Liver (tissue), 9 donors: ENCODE results near the gene NOS3. TPM values are rescaled to one million over a fixed set of nuclear protein-coding genes. Genes with fewer than 3 reads are reported as not detected.

Experiments
- DNase-seq: peaks from one replicate; pipeline ENCODE4 v3.0.0-alpha.2; 2017; ENCODE audit warnings: low spot score
- H3K27ac ChIP-seq, 2 donors: one replicate each; pipeline ENCODE4 v1.7.0; 2013; ENCODE audit warnings: inconsistent platforms in 2 of 2, low read length in 2 of 2, control low read depth in 1 of 2, low read depth in 1 of 2, mild to moderate bottlenecking in 1 of 2
- H3K27me3 ChIP-seq, 4 donors: one replicate each; pipeline versions ENCODE4 v1.6.1 to v1.7.0; 2013; ENCODE audit warnings: low read length in 3 of 4, inconsistent platforms in 1 of 4, mild to moderate bottlenecking in 1 of 4, moderate library complexity in 1 of 4; ENCODE audit not compliant: control insufficient read depth in 4 of 4, insufficient read depth in 4 of 4
- H3K36me3 ChIP-seq, 4 donors: one replicate each; pipeline versions ENCODE4 v1.6.1 to v1.7.0; 2013; ENCODE audit warnings: low read length in 3 of 4, mild to moderate bottlenecking in 3 of 4, low read depth in 1 of 4, moderate library complexity in 1 of 4; ENCODE audit not compliant: control insufficient read depth in 4 of 4, insufficient read depth in 3 of 4
- H3K4me1 ChIP-seq, 4 donors: one replicate each; pipeline versions ENCODE4 v1.6.1 to v1.7.0; 2013; ENCODE audit warnings: low read length in 3 of 4, mild to moderate bottlenecking in 3 of 4, moderate library complexity in 1 of 4; ENCODE audit not compliant: control insufficient read depth in 4 of 4, insufficient read depth in 4 of 4
- H3K4me3 ChIP-seq, 3 donors: one replicate each; pipeline versions ENCODE4 v1.6.1 to v1.7.0; 2013; ENCODE audit warnings: low read length in 3 of 3, control low read depth in 1 of 3, low read depth in 1 of 3, mild to moderate bottlenecking in 1 of 3
- H3K9ac ChIP-seq, 2 donors: one replicate each; pipeline ENCODE4 v1.7.0; 2013; ENCODE audit warnings: low read length in 2 of 2, mild to moderate bottlenecking in 2 of 2, moderate library complexity in 2 of 2, control low read depth in 1 of 2, low read depth in 1 of 2
- H3K9me3 ChIP-seq, 4 donors: one replicate each; pipeline versions ENCODE4 v1.6.1 to v1.7.0; 2013; ENCODE audit warnings: low read length in 3 of 4; ENCODE audit not compliant: control insufficient read depth in 4 of 4
- FOXA1 ChIP-seq: IDR thresholded peaks from 2 replicates; pipeline ENCODE4 v1.6.1; 2016; ENCODE audit warnings: antibody characterized with exemption
- FOXA2 ChIP-seq: IDR thresholded peaks from 2 replicates; pipeline ENCODE4 v1.6.1; 2016; ENCODE audit warnings: antibody characterized with exemption
- GABPA ChIP-seq, 2 donors: IDR thresholded peaks in 1 of 2; conservative IDR thresholded peaks in 1 of 2; 2 replicates each; pipeline ENCODE4 v1.6.1; 2016; ENCODE audit warnings: antibody characterized with exemption in 2 of 2, mild to moderate bottlenecking in 1 of 2, moderate library complexity in 1 of 2
- HNF4A ChIP-seq, 2 donors: conservative IDR thresholded peaks; 2 replicates each; pipeline ENCODE4 v1.6.1; 2016; ENCODE audit warnings: antibody characterized with exemption in 2 of 2, mild to moderate bottlenecking in 2 of 2
- HNF4G ChIP-seq: IDR thresholded peaks from 2 replicates; pipeline ENCODE4 v1.6.1; 2016; ENCODE audit warnings: antibody characterized with exemption
- JUND ChIP-seq, 2 donors: IDR thresholded peaks; 2 replicates each; pipeline ENCODE4 v1.6.1; 2016; ENCODE audit warnings: antibody characterized with exemption in 2 of 2
- NR2F2 ChIP-seq: IDR thresholded peaks from 2 replicates; pipeline ENCODE4 v1.6.1; 2016; ENCODE audit warnings: antibody characterized with exemption
- RAD21 ChIP-seq, 2 donors: IDR thresholded peaks; 2 replicates each; pipeline ENCODE4 v1.6.1; 2016; ENCODE audit warnings: antibody characterized with exemption in 2 of 2, mild to moderate bottlenecking in 2 of 2
- RXRA ChIP-seq, 2 donors: IDR thresholded peaks; 2 replicates each; pipeline ENCODE4 v1.6.1; 2017 to 2018; ENCODE audit warnings: antibody characterized with exemption in 2 of 2, mild to moderate bottlenecking in 1 of 2
- SP1 ChIP-seq: IDR thresholded peaks from 2 replicates; pipeline ENCODE4 v1.6.1; 2018; ENCODE audit warnings: antibody characterized with exemption, mild to moderate bottlenecking
- TAF1 ChIP-seq: conservative IDR thresholded peaks from 2 replicates; pipeline ENCODE4 v1.6.1; 2016; ENCODE audit warnings: antibody characterized with exemption, mild to moderate bottlenecking
- YY1 ChIP-seq: IDR thresholded peaks from 2 replicates; pipeline ENCODE4 v1.6.1; 2016; ENCODE audit warnings: antibody characterized with exemption, mild to moderate bottlenecking
- WGBS: extraction: QIAGEN DNeasy Blood & Tissue Kit; methylation state at CpG from one replicate; pipeline ENCODE4 v1.1.7; 2013; 5-methylcytosine and 5-hydroxymethylcytosine counted together
- polyA plus RNA-seq, 2 donors: library from polyadenylated mRNA; stranded (reverse) in 1 of 2; unstranded in 1 of 2; fragments of 200-250 nt in 1 of 2; fragments of >200 nt in 1 of 2; fragmentation: Nextera tagmentation in 1 of 2; extraction: Ambion mirVana in 1 of 2; gene quantifications; one replicate each; pipeline versions ENCODE4 v1.2.1 to v1.2.3, GENCODE V29; 2013 to 2015
- total RNA-seq, 2 donors: library from RNA; depleted of rRNA; stranded (reverse); fragments of >200 nt; gene quantifications; one replicate each; pipeline ENCODE4 v1.2.3, GENCODE V29; 2014
- TF ChIP-seq, protein P1 (sequence below): IDR thresholded peaks from 2 replicates; pipeline ENCODE4 v1.6.1; 2016; ENCODE audit warnings: antibody characterized with exemption
- TF ChIP-seq, protein P2 (sequence below): IDR thresholded peaks from 2 replicates; pipeline ENCODE4 v1.6.1; 2016; ENCODE audit warnings: antibody characterized with exemption
- TF ChIP-seq, protein P3 (sequence below): IDR thresholded peaks from 2 replicates; pipeline ENCODE4 v1.6.1; 2016; ENCODE audit warnings: antibody characterized with exemption, mild to moderate bottlenecking
- TF ChIP-seq, protein P4 (sequence below): IDR thresholded peaks from 2 replicates; pipeline ENCODE4 v1.6.1; 2016; ENCODE audit warnings: antibody characterized with exemption
- TF ChIP-seq, protein P5 (sequence below): fragments of 150-350 bp; IDR thresholded peaks from 2 replicates; pipeline ENCODE4 v1.5.1; 2017; ENCODE audit warnings: improper control_type of control experiment, low read depth, low read length; ENCODE audit not compliant: missing input control
- donor health status: healthy.
- donor health status: healthy.
- donor health status: healthy.
- donor health status: healthy.
- donor health status: healthy.

NOS3 gene
- total and polyA plus RNA-seq, 4 donors, result 1.6 to 6.1 (median 5.1) TPM

DNA sequence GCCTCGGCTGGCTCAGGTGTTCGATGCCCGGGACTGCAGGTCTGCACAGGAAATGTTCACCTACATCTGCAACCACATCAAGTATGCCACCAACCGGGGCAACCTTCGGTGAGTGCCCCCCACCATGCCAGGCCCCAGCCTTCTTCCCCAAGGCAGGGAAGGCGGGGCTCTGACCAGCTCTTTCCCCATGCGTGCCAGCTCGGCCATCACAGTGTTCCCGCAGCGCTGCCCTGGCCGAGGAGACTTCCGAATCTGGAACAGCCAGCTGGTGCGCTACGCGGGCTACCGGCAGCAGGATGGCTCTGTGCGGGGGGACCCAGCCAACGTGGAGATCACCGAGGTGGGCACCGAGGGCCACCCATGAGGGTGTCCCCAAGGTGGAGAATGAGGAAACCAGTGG, 7.5 kb downstream of the NOS3 start:
- no peak overlapping the region for H3K27ac ChIP-seq
- no peak for DNase-seq
- no peaks in the 10 kb centered on the region for H3K27me3 ChIP-seq
- H3K9ac ChIP-seq, result no peak overlapping the region
- no peaks in the 10 kb centered on the region for H3K36me3 ChIP-seq
- H3K4me3 ChIP-seq, result no peak overlapping the region
- no peaks in the 10 kb centered on the region for H3K4me1 ChIP-seq
- TF ChIP-seq HNF4G, result no peak
- TF ChIP-seq, protein P1, sequence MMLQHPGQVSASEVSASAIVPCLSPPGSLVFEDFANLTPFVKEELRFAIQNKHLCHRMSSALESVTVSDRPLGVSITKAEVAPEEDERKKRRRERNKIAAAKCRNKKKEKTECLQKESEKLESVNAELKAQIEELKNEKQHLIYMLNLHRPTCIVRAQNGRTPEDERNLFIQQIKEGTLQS, result no peak
- TF ChIP-seq FOXA1, result no peak
- WGBS, result 83% methylated on average over 20 of the region's 20 CpGs
- H3K9me3 ChIP-seq, result no peaks in the 10 kb centered on the region

DNA sequence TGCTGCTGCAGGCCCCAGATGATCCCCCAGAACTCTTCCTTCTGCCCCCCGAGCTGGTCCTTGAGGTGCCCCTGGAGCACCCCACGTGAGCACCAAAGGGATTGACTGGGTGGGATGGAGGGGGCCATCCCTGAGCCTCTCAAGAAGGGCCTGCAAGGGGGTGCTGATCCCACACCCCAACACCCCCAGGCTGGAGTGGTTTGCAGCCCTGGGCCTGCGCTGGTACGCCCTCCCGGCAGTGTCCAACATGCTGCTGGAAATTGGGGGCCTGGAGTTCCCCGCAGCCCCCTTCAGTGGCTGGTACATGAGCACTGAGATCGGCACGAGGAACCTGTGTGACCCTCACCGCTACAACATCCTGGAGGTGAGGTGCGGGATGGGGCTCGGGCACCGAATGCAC, 8.2 kb downstream of the NOS3 start:
- Histone ChIP-seq H3K27ac (no peak overlapping the region), H3K4me3 (no peak overlapping the region), H3K36me3 (no peaks in the 10 kb centered on the region), H3K27me3 (no peaks in the 10 kb centered on the region), H3K9me3 (no peaks in the 10 kb centered on the region), H3K4me1 (no peaks in the 10 kb centered on the region), H3K9ac (no peak overlapping the region)
- no peak for DNase-seq
- TF ChIP-seq, protein P2, sequence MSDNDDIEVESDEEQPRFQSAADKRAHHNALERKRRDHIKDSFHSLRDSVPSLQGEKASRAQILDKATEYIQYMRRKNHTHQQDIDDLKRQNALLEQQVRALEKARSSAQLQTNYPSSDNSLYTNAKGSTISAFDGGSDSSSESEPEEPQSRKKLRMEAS, result no peak
- TF ChIP-seq FOXA1 (no peak), HNF4A (conservative IDR thresholded peaks at IDR 0.05) (no peak), YY1 (no peak), FOXA2 (no peak), TAF1 (no peak), JUND (IDR thresholded peaks at IDR 0.05) (no peak), GABPA (IDR thresholded peaks at IDR 0.05 in 1 of 2, conservative IDR thresholded peaks at IDR 0.05 in 1 of 2) (no peak), NR2F2 (no peak), RXRA (IDR thresholded peaks at IDR 0.05) (no peak), RAD21 (IDR thresholded peaks at IDR 0.05) (no peak), SP1 (no peak), HNF4G (no peak)
- TF ChIP-seq, protein P3, sequence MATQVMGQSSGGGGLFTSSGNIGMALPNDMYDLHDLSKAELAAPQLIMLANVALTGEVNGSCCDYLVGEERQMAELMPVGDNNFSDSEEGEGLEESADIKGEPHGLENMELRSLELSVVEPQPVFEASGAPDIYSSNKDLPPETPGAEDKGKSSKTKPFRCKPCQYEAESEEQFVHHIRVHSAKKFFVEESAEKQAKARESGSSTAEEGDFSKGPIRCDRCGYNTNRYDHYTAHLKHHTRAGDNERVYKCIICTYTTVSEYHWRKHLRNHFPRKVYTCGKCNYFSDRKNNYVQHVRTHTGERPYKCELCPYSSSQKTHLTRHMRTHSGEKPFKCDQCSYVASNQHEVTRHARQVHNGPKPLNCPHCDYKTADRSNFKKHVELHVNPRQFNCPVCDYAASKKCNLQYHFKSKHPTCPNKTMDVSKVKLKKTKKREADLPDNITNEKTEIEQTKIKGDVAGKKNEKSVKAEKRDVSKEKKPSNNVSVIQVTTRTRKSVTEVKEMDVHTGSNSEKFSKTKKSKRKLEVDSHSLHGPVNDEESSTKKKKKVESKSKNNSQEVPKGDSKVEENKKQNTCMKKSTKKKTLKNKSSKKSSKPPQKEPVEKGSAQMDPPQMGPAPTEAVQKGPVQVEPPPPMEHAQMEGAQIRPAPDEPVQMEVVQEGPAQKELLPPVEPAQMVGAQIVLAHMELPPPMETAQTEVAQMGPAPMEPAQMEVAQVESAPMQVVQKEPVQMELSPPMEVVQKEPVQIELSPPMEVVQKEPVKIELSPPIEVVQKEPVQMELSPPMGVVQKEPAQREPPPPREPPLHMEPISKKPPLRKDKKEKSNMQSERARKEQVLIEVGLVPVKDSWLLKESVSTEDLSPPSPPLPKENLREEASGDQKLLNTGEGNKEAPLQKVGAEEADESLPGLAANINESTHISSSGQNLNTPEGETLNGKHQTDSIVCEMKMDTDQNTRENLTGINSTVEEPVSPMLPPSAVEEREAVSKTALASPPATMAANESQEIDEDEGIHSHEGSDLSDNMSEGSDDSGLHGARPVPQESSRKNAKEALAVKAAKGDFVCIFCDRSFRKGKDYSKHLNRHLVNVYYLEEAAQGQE, result no peak
- TF ChIP-seq, protein P4, sequence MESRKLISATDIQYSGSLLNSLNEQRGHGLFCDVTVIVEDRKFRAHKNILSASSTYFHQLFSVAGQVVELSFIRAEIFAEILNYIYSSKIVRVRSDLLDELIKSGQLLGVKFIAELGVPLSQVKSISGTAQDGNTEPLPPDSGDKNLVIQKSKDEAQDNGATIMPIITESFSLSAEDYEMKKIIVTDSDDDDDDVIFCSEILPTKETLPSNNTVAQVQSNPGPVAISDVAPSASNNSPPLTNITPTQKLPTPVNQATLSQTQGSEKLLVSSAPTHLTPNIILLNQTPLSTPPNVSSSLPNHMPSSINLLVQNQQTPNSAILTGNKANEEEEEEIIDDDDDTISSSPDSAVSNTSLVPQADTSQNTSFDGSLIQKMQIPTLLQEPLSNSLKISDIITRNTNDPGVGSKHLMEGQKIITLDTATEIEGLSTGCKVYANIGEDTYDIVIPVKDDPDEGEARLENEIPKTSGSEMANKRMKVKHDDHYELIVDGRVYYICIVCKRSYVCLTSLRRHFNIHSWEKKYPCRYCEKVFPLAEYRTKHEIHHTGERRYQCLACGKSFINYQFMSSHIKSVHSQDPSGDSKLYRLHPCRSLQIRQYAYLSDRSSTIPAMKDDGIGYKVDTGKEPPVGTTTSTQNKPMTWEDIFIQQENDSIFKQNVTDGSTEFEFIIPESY, result no peak
- TF ChIP-seq, protein P5, sequence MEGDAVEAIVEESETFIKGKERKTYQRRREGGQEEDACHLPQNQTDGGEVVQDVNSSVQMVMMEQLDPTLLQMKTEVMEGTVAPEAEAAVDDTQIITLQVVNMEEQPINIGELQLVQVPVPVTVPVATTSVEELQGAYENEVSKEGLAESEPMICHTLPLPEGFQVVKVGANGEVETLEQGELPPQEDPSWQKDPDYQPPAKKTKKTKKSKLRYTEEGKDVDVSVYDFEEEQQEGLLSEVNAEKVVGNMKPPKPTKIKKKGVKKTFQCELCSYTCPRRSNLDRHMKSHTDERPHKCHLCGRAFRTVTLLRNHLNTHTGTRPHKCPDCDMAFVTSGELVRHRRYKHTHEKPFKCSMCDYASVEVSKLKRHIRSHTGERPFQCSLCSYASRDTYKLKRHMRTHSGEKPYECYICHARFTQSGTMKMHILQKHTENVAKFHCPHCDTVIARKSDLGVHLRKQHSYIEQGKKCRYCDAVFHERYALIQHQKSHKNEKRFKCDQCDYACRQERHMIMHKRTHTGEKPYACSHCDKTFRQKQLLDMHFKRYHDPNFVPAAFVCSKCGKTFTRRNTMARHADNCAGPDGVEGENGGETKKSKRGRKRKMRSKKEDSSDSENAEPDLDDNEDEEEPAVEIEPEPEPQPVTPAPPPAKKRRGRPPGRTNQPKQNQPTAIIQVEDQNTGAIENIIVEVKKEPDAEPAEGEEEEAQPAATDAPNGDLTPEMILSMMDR, result no peak
- TF ChIP-seq, protein P1, result no peak
- 87% methylated on average over 12 of the region's 12 CpGs for WGBS
